Fibroblast of skin of left biceps (primary cell): Measurements from ENCODE around the gene PIEZO2.

ENCODE experiments used
- DNase-seq, 2 experiments: peaks; one replicate each; pipeline ENCODE4 v3.0.0-alpha.2; 2013; ENCODE audit warnings: low read depth in 2 of 2

The PIEZO2 gene

DNA sequence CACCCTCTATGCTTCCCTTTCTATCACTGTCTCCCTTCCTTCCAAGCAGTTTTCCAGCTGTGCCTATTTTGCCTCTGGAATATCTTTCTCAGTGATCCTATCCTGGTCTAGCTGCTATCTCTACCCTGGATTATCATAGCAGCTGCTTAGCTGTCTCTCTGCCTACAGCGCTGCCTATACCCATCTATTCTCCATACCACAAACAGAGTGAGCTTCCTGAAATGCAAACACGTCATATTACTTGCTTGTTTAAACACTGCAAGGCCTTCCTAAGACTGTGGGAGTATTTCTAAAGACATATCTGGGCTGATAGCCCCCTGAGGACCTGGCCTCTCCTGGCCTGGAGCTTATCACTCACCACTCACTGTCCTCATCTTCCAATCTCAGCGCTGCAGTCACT is 403.4 kb downstream of the PIEZO2 start:
- no peak for DNase-seq

DNA sequence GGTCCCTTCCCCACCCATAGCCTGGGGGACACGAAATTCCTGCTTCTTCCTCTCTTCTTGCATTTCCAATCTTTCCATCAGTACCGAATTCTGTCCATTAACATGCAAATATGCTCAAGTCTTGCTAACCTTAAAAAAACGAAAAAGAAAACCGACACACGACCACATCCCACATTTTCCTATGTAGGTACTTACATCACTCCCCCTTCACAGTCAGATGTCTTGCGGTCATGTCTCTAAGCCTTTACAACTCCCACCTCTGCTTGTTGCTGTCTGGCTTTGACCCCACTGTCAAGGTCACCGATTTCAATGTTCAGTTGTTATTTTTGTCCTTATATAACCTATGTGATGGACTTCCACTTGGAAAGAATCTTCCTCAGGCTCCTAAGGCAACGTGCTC is 404.1 kb downstream of the PIEZO2 start:
- DNase-seq: no peak

DNA sequence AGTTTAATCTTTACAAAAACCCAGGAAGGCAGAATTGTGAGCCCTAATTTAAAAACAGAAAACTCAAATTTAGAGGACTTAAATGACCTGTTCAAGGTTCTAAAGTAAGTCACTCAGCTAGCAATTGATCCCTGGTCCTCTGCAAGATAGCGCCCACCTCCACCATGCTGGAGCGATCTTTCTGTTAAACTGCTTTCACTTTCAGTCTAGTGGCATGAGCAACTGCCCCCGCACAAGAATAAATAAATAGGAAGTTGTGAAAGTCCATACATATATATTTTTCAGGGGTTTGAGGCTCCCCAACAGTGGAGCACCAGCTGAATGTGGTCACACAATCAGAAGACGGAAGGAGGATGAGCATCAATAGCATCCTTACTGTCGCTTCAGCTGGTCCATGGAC is 405.6 kb downstream of the PIEZO2 start:
- no peak for DNase-seq

DNA sequence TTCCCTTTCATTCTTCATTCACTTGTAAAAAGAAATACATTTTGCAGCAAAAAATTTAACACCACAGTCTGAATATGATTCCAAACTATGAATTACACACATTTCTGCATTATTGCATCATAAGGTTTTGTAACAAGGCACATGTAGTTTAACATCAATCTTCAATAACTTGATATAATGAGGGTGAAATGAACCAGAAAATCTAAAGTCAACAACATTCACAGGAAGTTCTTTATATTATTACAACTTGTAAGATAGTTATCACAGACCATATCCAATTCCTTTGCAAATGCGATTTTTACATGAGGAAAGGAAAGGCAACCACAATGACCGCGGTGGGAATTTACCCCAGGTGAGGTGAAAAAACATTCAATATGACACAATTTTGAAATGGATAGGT is 410.2 kb downstream of the PIEZO2 start:
- DNase-seq: peak; percentile 61 to 72

DNA sequence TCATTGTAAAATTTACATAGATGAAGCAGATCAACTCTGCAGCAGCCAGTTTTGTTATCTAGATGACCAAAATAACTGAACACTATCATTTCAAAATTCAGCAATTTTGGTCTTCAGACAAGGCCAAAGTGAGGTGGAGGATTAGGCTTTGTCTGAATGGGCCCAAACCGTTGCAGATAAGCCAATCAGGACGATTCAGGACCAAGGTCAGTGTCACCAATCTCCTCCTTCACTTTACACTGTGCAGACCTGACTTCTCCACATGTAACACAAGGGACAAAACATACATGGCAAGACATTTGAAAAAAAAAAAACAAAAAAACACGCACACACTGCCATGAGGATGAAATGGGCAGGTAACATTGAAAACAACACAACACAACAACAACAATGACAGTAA is 412.4 kb downstream of the PIEZO2 start:
- DNase-seq: no peak

DNA sequence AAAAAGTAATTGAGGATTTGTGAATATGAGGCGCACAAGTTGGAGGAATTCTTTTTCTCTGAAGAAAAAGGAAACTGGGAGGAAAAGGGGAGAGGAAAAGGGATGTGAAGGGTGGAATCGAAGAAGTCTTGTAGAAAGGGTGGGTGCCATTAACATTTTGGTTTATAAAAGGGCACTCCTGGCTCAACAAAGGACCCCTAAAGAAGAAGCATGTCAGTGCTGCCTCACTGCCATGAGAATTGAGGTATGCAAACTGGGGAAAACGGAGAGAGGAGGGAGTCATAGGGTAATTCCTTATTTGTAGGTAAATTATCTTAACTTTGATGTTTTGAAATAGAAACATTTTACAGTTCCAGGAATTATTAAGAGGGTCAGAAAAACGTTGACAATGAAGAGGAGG is 416.4 kb downstream of the PIEZO2 start:
- no peak for DNase-seq

DNA sequence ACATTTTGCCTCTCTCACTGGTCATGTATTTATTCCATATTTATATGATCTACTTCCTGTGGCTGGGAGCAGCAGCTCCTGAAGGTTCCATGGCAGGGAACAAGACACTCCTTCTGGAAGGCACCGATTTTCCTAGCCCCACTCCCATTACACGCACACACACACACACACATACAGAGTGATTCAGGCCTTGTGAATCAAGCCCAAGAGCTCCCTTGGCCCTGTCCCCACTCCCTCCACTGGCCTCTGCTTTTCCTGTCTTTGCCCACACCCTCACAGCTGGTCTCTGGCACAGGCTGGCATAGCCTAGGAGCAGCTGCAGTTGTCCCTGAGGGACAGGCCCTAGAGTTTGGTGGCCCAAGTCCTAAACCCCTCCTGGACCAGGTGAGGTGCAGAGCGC is 421.9 kb downstream of the PIEZO2 start:
- no peak for DNase-seq

DNA sequence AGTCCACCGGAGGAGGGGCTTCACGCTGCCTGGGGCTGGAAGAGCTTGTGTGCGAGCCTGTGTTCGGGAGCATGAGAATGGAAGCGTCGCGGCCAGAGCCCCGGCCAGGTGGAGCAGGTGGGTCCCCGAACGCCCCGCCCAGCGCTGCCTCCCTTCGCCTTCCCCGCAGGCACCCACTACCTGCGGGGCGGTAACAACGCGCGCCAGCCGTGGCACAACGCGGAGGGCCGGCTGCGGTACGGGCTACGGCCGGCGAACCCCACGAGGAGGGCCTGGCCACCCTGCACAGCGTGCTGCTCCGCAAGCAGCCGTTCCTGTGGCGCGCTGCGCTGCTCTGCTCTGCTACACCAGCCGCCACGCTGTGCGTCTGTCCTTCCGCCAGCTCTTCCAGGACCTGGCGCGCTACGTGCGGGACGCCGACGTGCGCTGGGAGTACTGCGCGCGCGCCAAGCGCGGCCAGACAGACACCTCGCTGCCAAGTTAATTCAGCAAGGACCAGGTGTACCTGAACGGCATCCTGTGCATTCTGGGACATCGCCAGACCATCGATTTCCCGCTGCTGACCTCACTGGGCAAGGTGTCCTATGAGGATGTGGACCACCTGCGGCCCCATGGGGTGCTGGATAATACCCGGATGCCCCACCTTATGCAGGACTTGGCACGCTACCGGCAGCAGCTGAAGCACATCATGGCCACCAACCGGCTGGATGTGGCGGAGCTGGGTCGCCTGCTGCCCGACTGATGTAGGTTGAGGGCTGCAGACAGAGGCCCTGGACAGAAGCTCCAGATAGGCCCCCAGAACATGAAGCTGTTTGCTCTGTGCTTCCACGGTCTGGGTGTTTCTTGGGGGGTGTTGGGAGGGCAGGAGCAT is 422.9 kb downstream of the PIEZO2 start:
- no peak for DNase-seq

DNA sequence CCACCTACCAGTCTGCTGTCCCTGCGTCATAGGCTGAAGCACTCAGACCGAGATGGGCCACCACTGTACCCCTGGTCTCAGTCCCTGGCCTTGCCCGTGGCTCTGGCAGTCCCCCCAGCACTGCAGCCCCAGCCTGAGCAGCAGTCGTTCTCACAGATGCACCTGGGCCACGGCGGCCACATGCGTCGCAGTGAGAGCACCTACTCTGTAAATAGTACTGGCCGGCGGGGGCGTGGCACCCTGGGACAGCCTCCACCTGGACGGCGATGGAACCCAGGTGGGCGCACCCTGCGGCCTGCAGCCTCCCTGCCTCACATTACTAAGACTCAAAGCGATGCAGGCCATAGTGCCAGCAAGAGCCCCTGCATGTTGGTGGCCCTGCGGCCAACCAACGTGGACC is 424.7 kb downstream of the PIEZO2 start:
- DNase-seq: no peak

DNA sequence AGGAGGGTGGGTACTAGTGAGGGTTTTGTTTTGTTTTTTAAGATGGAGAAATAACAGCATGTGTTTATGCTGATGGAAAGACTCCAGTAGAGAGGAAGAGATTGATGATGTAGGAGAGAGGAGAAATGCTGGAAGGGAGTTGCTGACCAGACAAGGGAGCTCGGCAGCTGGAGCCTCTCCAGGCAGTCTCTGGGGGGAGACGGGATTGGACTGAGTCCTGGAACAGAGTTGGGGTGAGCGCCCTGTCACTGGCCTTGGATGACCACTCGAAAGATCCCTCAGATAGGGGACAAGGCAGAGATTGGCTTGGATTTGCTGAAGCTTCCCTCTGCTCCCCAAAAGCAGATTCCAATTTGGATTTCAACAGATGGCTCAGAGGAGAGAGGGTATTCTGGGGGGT is 425.9 kb downstream of the PIEZO2 start:
- DNase-seq: no peak

DNA sequence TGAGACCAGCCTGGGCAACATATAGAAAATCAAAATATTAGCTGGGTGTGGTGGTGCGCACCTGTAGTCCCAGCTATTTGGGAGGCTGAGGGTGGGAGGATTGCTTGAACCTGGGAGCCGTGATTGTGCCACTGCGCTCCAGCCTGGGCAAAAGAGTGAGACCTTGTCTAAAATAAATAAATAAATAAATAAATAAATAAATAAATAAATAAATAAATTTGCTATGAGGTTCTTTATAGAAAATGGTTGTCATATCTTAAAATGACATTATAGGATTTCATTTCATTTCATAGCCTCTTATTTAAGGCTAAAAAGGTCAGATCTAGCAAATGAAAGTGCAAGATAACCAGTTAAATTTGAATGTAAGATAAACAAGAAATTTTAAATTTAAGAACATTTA is 430.6 kb downstream of the PIEZO2 start:
- DNase-seq: no peak

DNA sequence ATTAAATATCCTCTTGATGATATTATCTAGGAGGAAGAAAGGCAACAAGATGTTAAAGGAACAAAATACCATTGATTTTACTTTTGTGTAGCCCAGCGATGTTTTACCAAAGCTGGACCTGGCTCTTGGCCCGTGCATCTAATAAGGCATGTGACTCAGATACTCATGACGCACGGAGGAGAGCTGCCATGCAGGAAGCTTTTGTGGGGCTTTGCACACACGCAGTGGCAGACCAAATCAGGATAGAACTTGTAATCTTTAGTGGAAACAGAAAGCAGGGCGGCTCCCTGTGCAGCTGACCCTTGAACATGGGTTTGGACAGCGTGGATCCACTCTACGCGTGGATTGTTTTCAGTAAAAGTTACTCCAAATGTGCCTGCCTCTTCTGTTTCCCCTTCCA is 433.6 kb downstream of the PIEZO2 start:
- DNase-seq: peak in 1 of 2 experiments; percentile 3

DNA sequence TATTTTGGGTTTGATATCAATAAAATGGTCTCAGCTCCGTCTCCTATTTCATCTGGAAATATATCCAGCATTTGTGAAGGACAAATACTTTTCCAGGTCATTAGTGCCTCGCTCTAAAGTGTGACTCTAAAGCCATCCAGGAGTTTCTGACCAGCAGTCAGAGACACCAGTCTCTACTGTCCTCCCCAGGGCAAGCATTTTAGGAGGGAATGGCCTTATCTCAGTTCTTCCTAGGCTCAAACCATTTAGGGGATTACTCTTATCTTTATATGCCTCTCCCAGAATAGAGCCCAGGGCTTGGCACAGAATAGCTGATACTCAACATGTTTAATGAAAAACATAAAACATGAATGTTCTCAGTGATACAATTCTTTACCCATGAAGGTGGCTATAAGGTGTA is 436.0 kb downstream of the PIEZO2 start:
- no peak for DNase-seq

DNA sequence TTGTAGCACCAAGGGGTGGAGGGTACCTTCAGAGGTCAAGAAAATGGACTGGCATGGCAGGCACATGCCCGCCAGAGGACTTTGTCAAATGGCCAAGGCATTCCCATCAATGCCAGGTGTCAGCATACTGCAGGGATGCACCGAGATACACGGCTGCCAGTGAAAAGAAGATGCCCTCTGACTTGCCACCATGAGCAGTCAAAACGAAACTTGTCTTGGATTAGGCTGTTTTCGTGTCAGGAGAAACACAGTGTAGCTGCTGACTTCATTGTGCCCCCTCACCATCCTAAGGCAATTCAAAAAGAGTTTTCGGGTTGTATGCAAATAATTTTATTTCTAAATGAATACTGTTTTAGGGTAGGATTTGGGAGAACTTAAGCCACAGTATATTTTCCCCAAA is 442.1 kb downstream of the PIEZO2 start:
- DNase-seq: no peak

DNA sequence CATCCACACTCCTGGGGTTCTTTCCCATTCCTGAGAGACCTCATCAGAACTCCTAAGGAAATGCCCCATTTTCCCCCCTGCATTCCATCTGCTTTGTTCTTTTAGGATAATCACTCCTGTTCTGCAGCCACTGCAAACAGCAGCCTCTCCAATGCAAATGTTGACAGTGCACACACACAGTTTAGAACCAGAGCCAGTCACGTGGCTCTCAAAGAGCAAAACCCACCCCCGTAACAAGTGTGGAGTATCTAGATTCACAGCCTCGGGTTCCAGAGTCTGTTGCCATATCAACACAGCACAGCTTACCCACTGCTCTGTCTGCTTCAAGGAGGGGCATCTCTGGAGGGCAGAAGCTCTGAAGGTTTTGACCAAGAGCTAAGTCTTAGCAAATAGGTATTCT is 443.6 kb downstream of the PIEZO2 start:
- DNase-seq: no peak

DNA sequence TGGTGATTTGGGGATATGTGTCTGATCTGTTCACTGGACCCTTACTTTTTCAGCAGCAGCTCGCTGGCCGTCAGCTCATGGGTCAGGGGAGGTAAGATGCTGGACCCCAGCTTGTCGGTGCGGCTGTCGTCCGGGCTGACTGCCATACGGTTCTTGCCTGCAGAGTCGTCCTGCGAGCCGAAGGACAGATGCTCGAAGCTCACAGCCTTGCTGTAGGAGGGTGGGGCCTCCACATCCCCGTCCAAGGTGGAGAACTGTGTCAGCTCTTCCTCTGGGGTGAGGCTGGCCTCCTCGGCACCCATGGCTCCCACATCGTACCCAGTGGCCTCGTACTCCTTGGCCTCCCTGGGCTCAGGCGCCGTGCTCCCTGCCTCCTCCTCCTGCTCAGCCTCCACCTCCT is 444.1 kb downstream of the PIEZO2 start:
- DNase-seq: no peak

DNA sequence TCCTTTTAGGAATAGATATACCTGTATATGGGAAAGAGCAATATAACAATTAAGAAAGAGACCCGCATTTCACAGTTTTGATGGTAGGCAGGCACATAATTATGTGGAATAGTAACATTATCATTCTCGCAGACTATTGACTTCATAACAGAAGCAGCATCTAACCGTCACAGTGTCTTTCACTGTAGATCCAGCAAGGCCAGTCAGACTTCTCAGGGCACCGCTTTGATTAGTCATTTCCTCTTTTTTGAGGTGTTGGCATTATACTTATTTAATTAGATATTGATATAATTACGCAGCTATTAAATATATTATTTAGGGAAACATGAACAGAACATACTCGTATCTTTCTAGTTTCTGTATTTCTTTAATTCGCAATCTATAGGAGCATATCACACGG is 447.2 kb downstream of the PIEZO2 start:
- no peak for DNase-seq

DNA sequence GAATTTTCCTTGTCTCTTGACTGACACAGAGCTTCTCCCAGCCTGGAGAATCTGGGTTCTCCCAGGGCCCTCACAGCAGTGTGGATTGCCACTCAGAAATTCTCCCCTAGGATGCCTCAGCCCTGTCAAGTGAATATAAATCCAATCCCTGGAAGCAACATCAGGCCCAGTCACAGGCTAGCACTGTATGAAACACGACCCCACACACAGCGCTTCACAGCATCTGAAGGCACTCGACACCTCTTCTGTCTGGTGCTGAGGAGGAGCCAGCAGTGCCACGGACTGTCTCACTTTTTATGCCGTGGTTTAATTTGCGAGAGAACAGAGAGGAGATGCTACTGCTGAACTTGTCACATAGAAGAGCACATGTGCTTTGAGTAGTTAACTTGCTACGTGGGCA is 459.0 kb downstream of the PIEZO2 start:
- DNase-seq: no peak

DNA sequence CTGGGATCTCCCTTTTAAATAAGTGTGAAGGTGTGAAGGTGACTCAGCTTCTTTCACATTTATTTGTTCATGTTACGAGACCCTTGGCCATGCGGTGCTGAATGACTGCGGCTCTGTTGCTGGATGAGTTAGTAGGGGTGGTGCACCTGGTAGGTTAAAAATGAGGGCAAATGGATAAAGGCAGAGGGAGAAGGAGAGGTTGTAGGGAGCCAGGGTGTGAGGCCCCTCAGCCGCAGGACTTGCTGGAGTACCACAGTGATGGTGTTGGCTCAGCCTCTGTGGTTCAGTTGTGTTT is 459.4 kb downstream of the PIEZO2 start:
- no peak for DNase-seq

DNA sequence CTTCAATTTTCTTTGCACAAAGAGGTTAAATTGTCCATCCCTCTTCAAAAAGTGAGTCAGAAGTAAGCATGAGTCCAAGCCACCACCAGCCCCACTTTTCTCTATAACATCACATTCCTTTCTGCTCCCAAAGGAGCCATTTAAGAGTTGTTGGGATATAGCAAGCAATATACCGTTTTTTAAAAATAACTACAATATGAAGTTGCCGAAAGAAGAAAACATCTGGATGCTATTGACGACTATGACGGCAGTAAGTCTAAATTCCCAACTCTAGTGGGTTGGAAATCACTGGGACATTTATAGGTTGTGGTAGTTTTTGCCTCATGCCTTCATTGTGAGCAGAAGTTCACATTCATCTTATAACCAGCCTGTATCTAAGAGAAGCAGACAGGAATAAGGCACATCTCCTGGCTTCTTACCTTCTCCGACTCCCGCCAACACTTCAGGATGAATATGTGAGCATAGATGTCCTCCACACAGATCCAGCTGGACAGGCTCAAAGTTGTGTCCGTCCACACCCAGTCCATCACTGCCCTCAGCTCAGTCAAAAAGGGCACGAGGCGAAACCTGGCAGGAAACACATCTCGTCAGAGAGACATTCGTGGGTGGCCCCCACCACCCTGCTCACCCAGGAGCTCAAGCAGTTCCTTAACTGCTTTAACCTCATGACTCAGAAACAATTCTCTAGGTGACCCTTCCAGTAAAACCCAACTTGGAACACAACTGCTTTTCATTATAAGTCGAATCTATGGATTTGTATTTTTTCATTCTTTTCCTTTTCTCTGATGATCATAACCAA is 459.9 kb downstream of the PIEZO2 start:
- peak; percentile 89 to 90 for DNase-seq

DNA sequence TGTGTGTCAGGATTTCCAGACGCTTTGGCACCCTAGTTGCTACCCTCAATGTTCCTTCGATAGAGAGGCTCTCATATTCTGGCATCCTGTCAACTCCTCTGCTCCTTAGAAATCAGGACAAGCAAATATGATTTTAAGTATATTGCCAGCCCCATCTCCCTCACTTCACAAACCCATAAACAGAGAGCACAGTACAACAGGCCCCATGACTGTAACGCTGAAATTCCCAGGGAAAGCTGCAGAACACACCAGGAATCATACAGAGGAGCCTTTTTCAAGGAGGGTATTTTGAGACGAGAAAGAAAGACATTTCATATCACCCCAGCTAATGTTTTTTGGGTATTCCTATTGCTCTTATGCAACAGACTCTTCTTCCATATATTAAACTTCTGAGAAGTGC is 460.6 kb downstream of the PIEZO2 start:
- DNase-seq: no peak

DNA sequence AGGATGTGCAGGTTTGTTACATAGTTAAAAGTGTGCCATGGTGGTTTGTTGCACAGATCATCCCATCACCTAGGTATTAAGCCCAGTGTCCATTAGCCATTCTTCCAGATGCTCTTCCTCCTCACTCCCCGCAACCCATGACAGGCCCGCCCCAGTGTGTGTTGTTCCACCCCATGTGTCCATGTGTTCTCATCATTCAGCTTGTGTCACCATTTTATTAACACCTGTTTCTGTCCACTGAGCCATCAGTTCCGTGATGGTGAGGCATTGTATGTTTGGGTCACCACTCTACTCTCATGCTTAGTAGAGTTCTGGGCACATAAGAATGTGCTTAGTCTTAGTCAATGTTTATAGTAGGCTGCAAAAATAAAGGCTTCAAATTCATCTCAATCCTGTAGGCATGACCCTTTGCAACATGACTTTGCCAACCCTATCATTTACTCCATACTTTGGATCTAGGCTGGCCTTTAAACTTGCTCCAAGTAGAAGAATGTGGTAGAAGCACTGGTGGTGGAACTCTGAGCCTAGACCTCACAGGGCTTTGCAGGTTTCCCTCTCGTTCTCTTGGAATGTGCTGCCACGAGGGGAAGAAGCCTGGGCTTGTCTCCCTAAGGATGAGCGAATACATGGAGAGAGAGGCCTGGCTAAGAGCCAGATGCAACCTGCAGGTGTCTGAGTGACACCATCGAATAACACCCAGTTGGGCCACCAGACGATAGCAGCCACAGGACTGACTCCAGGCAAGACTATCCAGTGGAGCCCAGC is 462.0 kb downstream of the PIEZO2 start:
- no peak for DNase-seq

DNA sequence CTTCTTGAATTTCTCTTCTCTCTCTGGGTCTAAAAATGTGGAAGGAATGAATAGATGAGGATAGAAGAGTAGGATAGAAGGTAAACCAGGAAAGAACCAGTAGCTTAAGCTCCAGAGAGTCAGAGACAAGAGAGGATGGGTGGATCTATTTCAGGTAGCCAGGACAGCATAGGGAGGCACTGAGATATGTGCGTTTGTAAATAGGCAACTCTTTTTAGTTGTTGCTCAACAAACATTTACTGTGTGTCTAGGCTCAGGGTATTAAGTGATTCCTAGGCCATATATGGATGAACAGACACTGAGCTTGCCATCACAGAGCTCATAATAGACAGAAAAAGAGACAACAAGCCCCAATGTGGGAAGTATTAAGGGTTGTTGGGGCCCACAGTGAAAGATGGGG is 463.1 kb downstream of the PIEZO2 start:
- no peak for DNase-seq
